GM23338 (cell line): ENCODE data around the gene ARPC2. TPM values are rescaled to one million over a fixed set of nuclear protein-coding genes. Genes with fewer than 3 reads are reported as not detected.

Experiments
- ATAC-seq: fragments of 200-7000 bp; cut with Tn5 transposase; 3 replicates; pipeline ENCODE4 v1.9.1; 2020
- DNase-seq: peaks from one replicate; pipeline ENCODE4 v3.0.0-alpha.2; 2015; ENCODE audit warnings: low spot score
- H2AFZ ChIP-seq: fragments of 200-600 bp; sonication (generic); 2 replicates; pipeline ENCODE4 v1.8.0; 2016; ENCODE audit warnings: antibody characterized with exemption, mild to moderate bottlenecking, moderate library complexity
- H3F3A ChIP-seq: fragments of 200-600 bp; sonication (generic); replicated peaks from 2 replicates; pipeline ENCODE4 v1.8.0; 2017; ENCODE audit warnings: antibody characterized with exemption, mixed run types, low read depth
- H3K27ac ChIP-seq: fragments of 200-600 bp; sonication (generic); 2 replicates; pipeline ENCODE4 v1.6.1; 2016; ENCODE audit warnings: low read depth
- H3K27me3 ChIP-seq: fragments of 200-600 bp; sonication (generic); 2 replicates; pipeline ENCODE4 v1.8.0; 2016; ENCODE audit warnings: mild to moderate bottlenecking, mixed run types, moderate library complexity; ENCODE audit not compliant: insufficient read depth
- H3K36me3 ChIP-seq: fragments of 200-600 bp; sonication (generic); 2 replicates; pipeline ENCODE4 v1.8.0; 2016; ENCODE audit warnings: mild to moderate bottlenecking; ENCODE audit not compliant: insufficient read depth
- H3K4me1 ChIP-seq: fragments of 200-600 bp; sonication (generic); 2 replicates; pipeline ENCODE4 v1.8.0; 2016; ENCODE audit warnings: mild to moderate bottlenecking, moderate library complexity; ENCODE audit not compliant: insufficient read depth
- H3K4me2 ChIP-seq: fragments of 200-600 bp; sonication (generic); 2 replicates; pipeline ENCODE4 v1.7.1; 2017; ENCODE audit warnings: mixed run types
- H3K4me3 ChIP-seq: fragments of 200-600 bp; sonication (generic); 2 replicates; pipeline ENCODE4 v1.6.1; 2016; ENCODE audit warnings: mixed run types
- H3K79me2 ChIP-seq: fragments of 200-600 bp; sonication (generic); replicated peaks from 2 replicates; pipeline ENCODE4 v1.8.0; 2017; ENCODE audit warnings: mild to moderate bottlenecking; ENCODE audit not compliant: insufficient read depth
- H3K9me2 ChIP-seq: fragments of 200-600 bp; sonication (generic); 2 replicates; pipeline ENCODE4 v1.8.0; 2017; ENCODE audit not compliant: insufficient read depth
- H4K20me1 ChIP-seq: fragments of 200-600 bp; sonication (generic); replicated peaks from 2 replicates; pipeline ENCODE4 v1.8.0; 2017; ENCODE audit warnings: mild to moderate bottlenecking; ENCODE audit not compliant: insufficient read depth
- H3K27ac Mint-ChIP-seq: 2 replicates; pipeline ENCODE4 v1.8.0; 2020; ENCODE audit warnings: inconsistent platforms, mild to moderate bottlenecking, moderate library complexity, mixed read lengths
- H3K27me3 Mint-ChIP-seq: 3 replicates; pipeline ENCODE4 v1.8.0; 2022; ENCODE audit warnings: low read depth, mild to moderate bottlenecking, moderate library complexity, mixed read lengths, inconsistent platforms; ENCODE audit not compliant: insufficient read depth, poor library complexity
- H3K36me3 Mint-ChIP-seq: 3 replicates; pipeline ENCODE4 v1.8.0; 2021; ENCODE audit warnings: low read depth, mild to moderate bottlenecking, inconsistent platforms, moderate library complexity, mixed read lengths
- H3K4me1 Mint-ChIP-seq: 3 replicates; pipeline ENCODE4 v1.8.0; 2020; ENCODE audit warnings: mild to moderate bottlenecking, inconsistent platforms, mixed read lengths
- H3K4me3 Mint-ChIP-seq: 3 replicates; pipeline ENCODE4 v1.8.0; 2021; ENCODE audit warnings: moderate library complexity, mild to moderate bottlenecking, inconsistent platforms, mixed read lengths
- H3K9me3 Mint-ChIP-seq: 3 replicates; pipeline ENCODE4 v1.8.0; 2020; ENCODE audit warnings: moderate library complexity, mild to moderate bottlenecking, inconsistent platforms, mixed read lengths
- CREB1 ChIP-seq: fragments of 250-450 bp; sonication (Bioruptor Pico); IDR thresholded peaks from 2 replicates; pipeline ENCODE4 v1.5.0; 2020; ENCODE audit warnings: low read depth, mild to moderate bottlenecking, moderate library complexity
- CTCF ChIP-seq, 2 experiments: fragments of 200-600 bp in 1 of 2; sonication (generic) in 1 of 2; conservative IDR thresholded peaks; 2 replicates each; pipeline versions ENCODE4 v1.5.1 to v1.6.1; 2016 to 2017; ENCODE audit warnings: antibody characterized with exemption in 2 of 2, low read depth in 2 of 2, mild to moderate bottlenecking in 2 of 2, moderate library complexity in 1 of 2
- ETS1 ChIP-seq: IDR thresholded peaks from 2 replicates; pipeline ENCODE4 v1.6.1; 2016; ENCODE audit warnings: antibody characterized with exemption
- EZH2 ChIP-seq: fragments of 200-600 bp; sonication (generic); IDR thresholded peaks from one replicate; pipeline ENCODE4 v1.8.0; 2017; ENCODE audit warnings: antibody characterized with exemption, mild to moderate bottlenecking, low read depth; ENCODE audit not compliant: unreplicated experiment
- EZH2phosphoT487 ChIP-seq: fragments of 200-600 bp; sonication (generic); IDR thresholded peaks from one replicate; pipeline ENCODE4 v1.8.1; 2018; ENCODE audit warnings: antibody characterized with exemption; ENCODE audit not compliant: unreplicated experiment
- JUNB ChIP-seq: IDR thresholded peaks from one replicate; pipeline ENCODE4 v1.6.1; 2016; ENCODE audit warnings: antibody characterized with exemption; ENCODE audit not compliant: unreplicated experiment
- NANOG ChIP-seq: IDR thresholded peaks from 2 replicates; pipeline ENCODE4 v1.6.1; 2016; ENCODE audit warnings: antibody characterized with exemption, borderline replicate concordance
- POLR2AphosphoS5 ChIP-seq: IDR thresholded peaks from 2 replicates; pipeline ENCODE4 v1.6.1; 2016; ENCODE audit warnings: antibody characterized with exemption, low read depth
- STAT1 ChIP-seq: IDR thresholded peaks from one replicate; pipeline ENCODE4 v1.6.1; 2016; ENCODE audit warnings: antibody characterized with exemption; ENCODE audit not compliant: unreplicated experiment
- ZNF114 ChIP-seq: fragments of 250-450 bp; sonication (Bioruptor Pico); IDR thresholded peaks from 2 replicates; pipeline ENCODE4 v1.5.0; 2020; ENCODE audit warnings: mild to moderate bottlenecking, moderate library complexity
- ZNF331 ChIP-seq: fragments of 250-450 bp; sonication (Bioruptor Pico); IDR thresholded peaks from 2 replicates; pipeline ENCODE4 v1.5.0; 2020; ENCODE audit warnings: low read depth, mild to moderate bottlenecking, moderate library complexity
- polyA plus RNA-seq: library from polyadenylated mRNA; unstranded; fragments of >200 nt; fragmentation: Nextera tagmentation; extraction: Ambion mirVana; gene quantifications from 2 replicates; pipeline ENCODE4 v1.2.1, GENCODE V29; 2016
- total RNA-seq: library from RNA; depleted of rRNA; stranded (reverse); fragments of >200 nt; shearing (Covaris generic); gene quantifications from 2 replicates; pipeline ENCODE4 v1.2.3, GENCODE V29; 2014
- TF ChIP-seq, protein P1 (sequence below): fragments of 250-450 bp; sonication (Bioruptor Pico); IDR thresholded peaks from 2 replicates; pipeline ENCODE4 v1.5.0; 2020; ENCODE audit warnings: mild to moderate bottlenecking, moderate library complexity

ARPC2 gene
- total and polyA plus RNA-seq, 2 experiments from 2014 or later, result 217 to 271 TPM

DNA sequence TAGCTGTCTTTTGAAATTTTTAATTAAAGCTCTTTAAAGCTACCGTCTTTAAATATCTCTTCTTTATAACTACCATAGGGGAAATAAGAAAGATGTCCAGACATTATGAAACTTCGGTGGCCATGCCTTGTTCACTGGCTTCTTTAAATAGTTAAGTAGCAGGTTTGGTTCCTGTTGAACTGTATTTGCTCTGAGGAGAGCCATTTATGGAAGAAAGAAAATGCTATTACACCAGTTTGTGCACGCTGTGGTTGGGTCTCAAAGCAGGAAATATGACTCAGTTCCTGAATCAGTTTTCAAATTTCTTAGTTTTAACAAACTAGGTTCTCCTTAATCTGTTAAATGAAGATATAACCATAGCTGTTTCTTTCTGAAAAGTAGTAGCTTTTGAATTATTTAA lies 12.2 kb downstream of the ARPC2 start (continued):
- TF ChIP-seq CTCF (conservative IDR thresholded peaks at IDR 0.05; ENCODE audit: low read depth in 2 of 2) (no peak), STAT1 (no peak), ZNF331 (CRISPR knock-in tag) (no peak), ZNF114 (CRISPR knock-in tag) (no peak), POLR2AphosphoS5 (no peak), CREB1 (CRISPR knock-in tag) (no peak), EZH2 (no peak), JUNB (no peak), NANOG (no peak)

- no peak for ATAC-seq
- Mint-ChIP-seq H3K27me3 (no peaks in the 10 kb centered on the region), H3K4me1 (no peaks in the 10 kb centered on the region), H3K9me3 (no peaks in the 10 kb centered on the region), H3K36me3 (peaks cover 89% of the 10 kb centered on the region), H3K4me3 (no peak overlapping the region), H3K27ac (no peak overlapping the region)
- Histone ChIP-seq H2AFZ (no peak overlapping the region), H3K36me3 (peaks cover 57% of the 10 kb centered on the region), H4K20me1 (peaks cover 31% of the 10 kb centered on the region), H3K27me3 (no peaks in the 10 kb centered on the region), H3K4me3 (no peak overlapping the region), H3F3A (no peaks in the 10 kb centered on the region), H3K27ac (no peak overlapping the region), H3K4me2 (no peak overlapping the region), H3K79me2 (peaks cover 46% of the 10 kb centered on the region), H3K4me1 (no peaks in the 10 kb centered on the region), H3K9me2 (no peaks in the 10 kb centered on the region)
- DNase-seq, result no peak
- TF ChIP-seq EZH2phosphoT487 (no peak), ETS1 (no peak), CREB1 (CRISPR knock-in tag) (no peak), ZNF114 (CRISPR knock-in tag) (no peak), CTCF (conservative IDR thresholded peaks at IDR 0.05; ENCODE audit: low read depth in 2 of 2) (no peak), JUNB (no peak)
- TF ChIP-seq, protein P1, sequence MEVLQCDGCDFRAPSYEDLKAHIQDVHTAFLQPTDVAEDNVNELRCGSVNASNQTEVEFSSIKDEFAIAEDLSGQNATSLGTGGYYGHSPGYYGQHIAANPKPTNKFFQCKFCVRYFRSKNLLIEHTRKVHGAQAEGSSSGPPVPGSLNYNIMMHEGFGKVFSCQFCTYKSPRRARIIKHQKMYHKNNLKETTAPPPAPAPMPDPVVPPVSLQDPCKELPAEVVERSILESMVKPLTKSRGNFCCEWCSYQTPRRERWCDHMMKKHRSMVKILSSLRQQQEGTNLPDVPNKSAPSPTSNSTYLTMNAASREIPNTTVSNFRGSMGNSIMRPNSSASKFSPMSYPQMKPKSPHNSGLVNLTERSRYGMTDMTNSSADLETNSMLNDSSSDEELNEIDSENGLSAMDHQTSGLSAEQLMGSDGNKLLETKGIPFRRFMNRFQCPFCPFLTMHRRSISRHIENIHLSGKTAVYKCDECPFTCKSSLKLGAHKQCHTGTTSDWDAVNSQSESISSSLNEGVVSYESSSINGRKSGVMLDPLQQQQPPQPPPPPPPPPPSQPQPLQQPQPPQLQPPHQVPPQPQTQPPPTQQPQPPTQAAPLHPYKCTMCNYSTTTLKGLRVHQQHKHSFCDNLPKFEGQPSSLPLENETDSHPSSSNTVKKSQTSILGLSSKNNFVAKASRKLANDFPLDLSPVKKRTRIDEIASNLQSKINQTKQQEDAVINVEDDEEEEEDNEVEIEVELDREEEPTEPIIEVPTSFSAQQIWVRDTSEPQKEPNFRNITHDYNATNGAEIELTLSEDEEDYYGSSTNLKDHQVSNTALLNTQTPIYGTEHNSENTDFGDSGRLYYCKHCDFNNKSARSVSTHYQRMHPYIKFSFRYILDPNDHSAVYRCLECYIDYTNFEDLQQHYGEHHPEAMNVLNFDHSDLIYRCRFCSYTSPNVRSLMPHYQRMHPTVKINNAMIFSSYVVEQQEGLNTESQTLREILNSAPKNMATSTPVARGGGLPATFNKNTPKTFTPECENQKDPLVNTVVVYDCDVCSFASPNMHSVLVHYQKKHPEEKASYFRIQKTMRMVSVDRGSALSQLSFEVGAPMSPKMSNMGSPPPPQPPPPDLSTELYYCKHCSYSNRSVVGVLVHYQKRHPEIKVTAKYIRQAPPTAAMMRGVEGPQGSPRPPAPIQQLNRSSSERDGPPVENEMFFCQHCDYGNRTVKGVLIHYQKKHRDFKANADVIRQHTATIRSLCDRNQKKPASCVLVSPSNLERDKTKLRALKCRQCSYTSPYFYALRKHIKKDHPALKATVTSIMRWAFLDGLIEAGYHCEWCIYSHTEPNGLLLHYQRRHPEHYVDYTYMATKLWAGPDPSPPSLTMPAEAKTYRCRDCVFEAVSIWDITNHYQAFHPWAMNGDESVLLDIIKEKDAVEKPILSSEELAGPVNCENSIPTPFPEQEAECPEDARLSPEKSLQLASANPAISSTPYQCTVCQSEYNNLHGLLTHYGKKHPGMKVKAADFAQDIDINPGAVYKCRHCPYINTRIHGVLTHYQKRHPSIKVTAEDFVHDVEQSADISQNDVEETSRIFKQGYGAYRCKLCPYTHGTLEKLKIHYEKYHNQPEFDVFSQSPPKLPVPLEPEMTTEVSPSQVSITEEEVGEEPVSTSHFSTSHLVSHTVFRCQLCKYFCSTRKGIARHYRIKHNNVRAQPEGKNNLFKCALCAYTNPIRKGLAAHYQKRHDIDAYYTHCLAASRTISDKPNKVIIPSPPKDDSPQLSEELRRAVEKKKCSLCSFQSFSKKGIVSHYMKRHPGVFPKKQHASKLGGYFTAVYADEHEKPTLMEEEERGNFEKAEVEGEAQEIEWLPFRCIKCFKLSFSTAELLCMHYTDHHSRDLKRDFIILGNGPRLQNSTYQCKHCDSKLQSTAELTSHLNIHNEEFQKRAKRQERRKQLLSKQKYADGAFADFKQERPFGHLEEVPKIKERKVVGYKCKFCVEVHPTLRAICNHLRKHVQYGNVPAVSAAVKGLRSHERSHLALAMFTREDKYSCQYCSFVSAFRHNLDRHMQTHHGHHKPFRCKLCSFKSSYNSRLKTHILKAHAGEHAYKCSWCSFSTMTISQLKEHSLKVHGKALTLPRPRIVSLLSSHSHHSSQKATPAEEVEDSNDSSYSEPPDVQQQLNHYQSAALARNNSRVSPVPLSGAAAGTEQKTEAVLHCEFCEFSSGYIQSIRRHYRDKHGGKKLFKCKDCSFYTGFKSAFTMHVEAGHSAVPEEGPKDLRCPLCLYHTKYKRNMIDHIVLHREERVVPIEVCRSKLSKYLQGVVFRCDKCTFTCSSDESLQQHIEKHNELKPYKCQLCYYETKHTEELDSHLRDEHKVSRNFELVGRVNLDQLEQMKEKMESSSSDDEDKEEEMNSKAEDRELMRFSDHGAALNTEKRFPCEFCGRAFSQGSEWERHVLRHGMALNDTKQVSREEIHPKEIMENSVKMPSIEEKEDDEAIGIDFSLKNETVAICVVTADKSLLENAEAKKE, result no peak
Observed at GRCh38 chr2:218229851-218230250, 12.9 kb downstream of the ARPC2 start.
